Activated CD8-positive, alpha-beta memory T cell treated with anti-CD3 and anti-CD28 coated beads, Interleukin-2, amount 50 U/mL, for 1 hour (primary cell): ENCODE measurements around the gene JARID2.

ENCODE experiments used
- DNase-seq: peaks from one replicate; pipeline ENCODE4 v3.0.0-alpha.2; 2020; ENCODE audit errors: extremely low read depth

JARID2 gene

GRCh38 chr6:15440040-15440439 lies 194.2 kb downstream of the JARID2 start:
- no peak for DNase-seq

GRCh38 chr6:15441215-15441868 lies 195.5 kb downstream of the JARID2 start:
- no peak for DNase-seq

- no peak for DNase-seq
Observed at GRCh38 chr6:15441981-15442380, 196.1 kb downstream of the JARID2 start.

- no peak for DNase-seq
Observed at GRCh38 chr6:15442467-15442866, 196.6 kb downstream of the JARID2 start.

GRCh38 chr6:15443119-15443830 lies 197.4 kb downstream of the JARID2 start:
- no peak for DNase-seq

- no peak for DNase-seq
Observed at GRCh38 chr6:15444081-15444731, 198.3 kb downstream of the JARID2 start.

- no peak for DNase-seq
Observed at GRCh38 chr6:15444881-15445280, 199.0 kb downstream of the JARID2 start.

- no peak for DNase-seq
Observed at GRCh38 chr6:15447546-15448267, 201.8 kb downstream of the JARID2 start.

- no peak for DNase-seq
Observed at GRCh38 chr6:15449011-15449410, 203.1 kb downstream of the JARID2 start.

- no peak for DNase-seq
Observed at GRCh38 chr6:15451738-15452137, 205.9 kb downstream of the JARID2 start.

- DNase-seq, result no peak
Observed at GRCh38 chr6:15452182-15452941, 206.5 kb downstream of the JARID2 start.

- DNase-seq, result no peak
Observed at GRCh38 chr6:15453186-15453585, 207.3 kb downstream of the JARID2 start.

GRCh38 chr6:15453622-15454021 lies 207.8 kb downstream of the JARID2 start:
- no peak for DNase-seq

GRCh38 chr6:15456422-15456821 lies 210.6 kb downstream of the JARID2 start:
- DNase-seq, result no peak

GRCh38 chr6:15457121-15457650 lies 211.3 kb downstream of the JARID2 start:
- DNase-seq, result no peak

GRCh38 chr6:15458021-15458459 lies 212.2 kb downstream of the JARID2 start:
- no peak for DNase-seq

- DNase-seq, result no peak
Observed at GRCh38 chr6:15460110-15460727, 214.3 kb downstream of the JARID2 start.

- no peak for DNase-seq
Observed at GRCh38 chr6:15461127-15461944, 215.5 kb downstream of the JARID2 start.

- no peak for DNase-seq
Observed at GRCh38 chr6:15462256-15462655, 216.4 kb downstream of the JARID2 start.
